H1 (cell line): Measurements from ENCODE around the gene ALPK3. TPM values are rescaled to one million over a fixed set of nuclear protein-coding genes. Genes with fewer than 3 reads are reported as not detected.

Experiments
- CTCF ChIA-PET: fragments of 300-600 bp; sonication (Branson Sonifier 250); formaldehyde crosslinking; loops from one replicate; lab custom pipeline; 2021; ENCODE audit not compliant: partially characterized antibody; lab: Charles Lee
- POLR2A ChIA-PET: fragments of 300-600 bp; sonication (Branson Sonifier 250); formaldehyde crosslinking; loops from one replicate; lab custom pipeline; 2021; ENCODE audit warnings: inconsistent platforms; ENCODE audit not compliant: partially characterized antibody; lab: Charles Lee
- DNase-seq, 2 experiments: peaks; one replicate each; pipeline versions ENCODE4 v3.0.0 to v3.0.0-alpha.2; 2010 to 2022; ENCODE audit warnings: low spot score in 2 of 2, low read depth in 1 of 2, mixed read lengths in 1 of 2
- FAIRE-seq: peaks from 2 replicates; lab custom pipeline; 2011; peaks lifted over from hg19 to GRCh38; lab: Jason Lieb, UNC
- H2AFZ ChIP-seq: 2 replicates; pipeline ENCODE4 v1.8.1; 2012; ENCODE audit warnings: low read length, inconsistent platforms
- H2AK5ac ChIP-seq: 2 replicates; pipeline ENCODE4 v1.6.1; 2013; ENCODE audit warnings: low read depth, low read length
- H2BK120ac ChIP-seq: replicated peaks from 2 replicates; pipeline ENCODE3; 2013; ENCODE audit warnings: low read depth, low read length, inconsistent platforms
- H2BK12ac ChIP-seq: 2 replicates; pipeline ENCODE4 v1.6.1; 2013; ENCODE audit warnings: low read depth, low read length
- H2BK15ac ChIP-seq: 2 replicates; pipeline ENCODE4 v1.6.1; 2013; ENCODE audit warnings: low read length
- H2BK20ac ChIP-seq: 2 replicates; pipeline ENCODE4 v1.6.1; 2013; ENCODE audit warnings: low read length
- H2BK5ac ChIP-seq: 2 replicates; pipeline ENCODE4 v1.6.1; 2013; ENCODE audit warnings: low read depth, low read length
- H3K14ac ChIP-seq: 2 replicates; pipeline ENCODE4 v1.6.1; 2013; ENCODE audit warnings: inconsistent platforms; ENCODE audit not compliant: insufficient read length
- H3K18ac ChIP-seq: 2 replicates; pipeline ENCODE4 v1.6.1; 2013; ENCODE audit warnings: low read length; ENCODE audit errors: extremely low read depth
- H3K23ac ChIP-seq: 2 replicates; pipeline ENCODE4 v1.6.1; 2013; ENCODE audit warnings: inconsistent platforms; ENCODE audit not compliant: insufficient read length
- H3K23me2 ChIP-seq: 2 replicates; pipeline ENCODE4 v1.6.1; 2013; ENCODE audit warnings: low read depth, low read length
- H3K27ac ChIP-seq: 2 replicates; pipeline ENCODE4 v1.6.1; 2011; ENCODE audit warnings: low read depth, low read length, inconsistent platforms
- H3K27me3 ChIP-seq, 4 experiments: replicated peaks in 1 of 4; 1 replicate in 1 of 4; 2 replicates in 3 of 4; pipeline versions ENCODE4 v1.6.1 to v1.8.1; 2011 to 2013; ENCODE audit warnings: low read length in 3 of 4, mild to moderate bottlenecking in 3 of 4, inconsistent platforms in 2 of 4, mixed read lengths in 2 of 4, moderate library complexity in 1 of 4; ENCODE audit not compliant: control insufficient read depth in 3 of 4, insufficient read depth in 3 of 4; ENCODE audit errors: extremely low read depth in 1 of 4
- H3K36me3 ChIP-seq, 4 experiments: 2 replicates each; pipeline versions ENCODE4 v1.6.1 to v1.8.1; 2011 to 2013; ENCODE audit warnings: mild to moderate bottlenecking in 4 of 4, low read length in 3 of 4, moderate library complexity in 2 of 4, control low read depth in 1 of 4, inconsistent platforms in 1 of 4; ENCODE audit not compliant: insufficient read depth in 4 of 4, control insufficient read depth in 2 of 4
- H3K4ac ChIP-seq: replicated peaks from 2 replicates; pipeline ENCODE3; 2013; ENCODE audit warnings: low read length, low read depth, mixed read lengths, inconsistent platforms; ENCODE audit not compliant: insufficient read length
- H3K4me1 ChIP-seq, 4 experiments: replicated peaks in 1 of 4; 1 replicate in 1 of 4; 2 replicates in 3 of 4; pipeline versions ENCODE4 v1.6.1 to v1.8.1; 2011 to 2013; ENCODE audit warnings: low read length in 3 of 4, inconsistent platforms in 2 of 4, mixed read lengths in 1 of 4; ENCODE audit not compliant: insufficient read depth in 4 of 4, control insufficient read depth in 3 of 4
- H3K4me2 ChIP-seq, 2 experiments: 2 replicates each; pipeline versions ENCODE4 v1.6.1 to v1.8.1; 2011 to 2013; ENCODE audit warnings: low read depth in 2 of 2, low read length in 2 of 2, control low read depth in 1 of 2, inconsistent platforms in 1 of 2, mild to moderate bottlenecking in 1 of 2; ENCODE audit not compliant: insufficient read depth in 1 of 2
- H3K4me3 ChIP-seq, 4 experiments: fragments of 200-600, 300-600 bp in 1 of 4; sonication (generic), shearing (Covaris generic), sonication (Bioruptor Twin) in 1 of 4; 2 replicates each; pipeline versions ENCODE4 v1.5.1 to v1.8.1; 2011 to 2016; ENCODE audit warnings: low read length in 4 of 4, low read depth in 3 of 4, control low read depth in 2 of 4, inconsistent platforms in 2 of 4, mild to moderate bottlenecking in 2 of 4, mixed read lengths in 1 of 4, moderate library complexity in 1 of 4; ENCODE audit not compliant: insufficient read depth in 2 of 4; ENCODE audit errors: extremely low read depth in 1 of 4
- H3K56ac ChIP-seq: replicated peaks from 2 replicates; pipeline ENCODE3; 2013; ENCODE audit warnings: low read depth, mild to moderate bottlenecking, mixed read lengths, low read length, inconsistent platforms; ENCODE audit not compliant: insufficient read length
- H3K79me1 ChIP-seq: 2 replicates; pipeline ENCODE4 v1.6.1; 2013; ENCODE audit warnings: low read depth, low read length, control low read depth
- H3K79me2 ChIP-seq, 2 experiments: 2 replicates each; pipeline versions ENCODE4 v1.6.1 to v1.8.1; 2012 to 2013; ENCODE audit warnings: low read length in 2 of 2, mild to moderate bottlenecking in 2 of 2, inconsistent platforms in 1 of 2; ENCODE audit not compliant: insufficient read depth in 2 of 2, control insufficient read depth in 1 of 2
- H3K9ac ChIP-seq, 4 experiments: replicated peaks in 1 of 4; 1 replicate in 1 of 4; 2 replicates in 3 of 4; pipeline versions ENCODE4 v1.6.1 to v1.8.1; 2011 to 2013; ENCODE audit warnings: low read depth in 3 of 4, low read length in 3 of 4, control low read depth in 2 of 4, mild to moderate bottlenecking in 2 of 4, moderate library complexity in 2 of 4, inconsistent platforms in 1 of 4; ENCODE audit errors: extremely low read depth in 1 of 4
- H3K9me3 ChIP-seq, 2 experiments: 2 replicates each; pipeline versions ENCODE4 v1.6.1 to v1.8.1; 2012 to 2013; ENCODE audit warnings: mild to moderate bottlenecking in 2 of 2, moderate library complexity in 2 of 2, control low read depth in 1 of 2, inconsistent platforms in 1 of 2, low read depth in 1 of 2, low read length in 1 of 2, mixed read lengths in 1 of 2; ENCODE audit not compliant: insufficient read depth in 2 of 2
- H4K20me1 ChIP-seq, 2 experiments: replicated peaks in 1 of 2; 2 replicates each; pipeline versions ENCODE3 to v1.8.1; 2011 to 2013; ENCODE audit warnings: inconsistent platforms in 2 of 2, low read length in 2 of 2, mild to moderate bottlenecking in 1 of 2; ENCODE audit not compliant: insufficient read depth in 2 of 2, control insufficient read depth in 1 of 2
- H4K5ac ChIP-seq: 2 replicates; pipeline ENCODE4 v1.6.1; 2013; ENCODE audit warnings: low read length, low read depth, mixed read lengths, inconsistent platforms; ENCODE audit not compliant: insufficient read length
- H4K8ac ChIP-seq: 2 replicates; pipeline ENCODE4 v1.8.0; 2013; ENCODE audit warnings: mild to moderate bottlenecking, moderate library complexity, low read length, inconsistent platforms; ENCODE audit not compliant: insufficient read depth; ENCODE audit errors: extremely low read depth
- H4K91ac ChIP-seq: replicated peaks from 2 replicates; pipeline ENCODE3; 2013; ENCODE audit warnings: low read length, mixed read lengths, inconsistent platforms; ENCODE audit not compliant: insufficient read length
- BACH1 ChIP-seq: IDR thresholded peaks from 2 replicates; pipeline ENCODE4 v1.6.1; 2012; ENCODE audit warnings: low read length, improper control_type of control experiment
- CEBPB ChIP-seq: IDR thresholded peaks from 2 replicates; pipeline ENCODE4 v1.6.1; 2012; ENCODE audit warnings: low read depth, low read length
- EZH2 ChIP-seq: fragments of 200-600 bp; sonication (generic); IDR thresholded peaks from 2 replicates; pipeline ENCODE4 v1.7.1; 2012; ENCODE audit warnings: low read depth, mild to moderate bottlenecking, moderate library complexity, low read length, inconsistent platforms; ENCODE audit not compliant: severe bottlenecking
- FOSL1 ChIP-seq: IDR thresholded peaks from 2 replicates; pipeline ENCODE4 v1.6.1; 2011; ENCODE audit warnings: mild to moderate bottlenecking, low read depth, low read length, moderate library complexity; ENCODE audit not compliant: insufficient read depth
- HDAC2 ChIP-seq, 2 experiments: fragments of 300-600 bp in 1 of 2; sonication (generic) in 1 of 2; IDR thresholded peaks; 2 replicates each; pipeline ENCODE4 v1.6.1; 2011 to 2012; ENCODE audit warnings: low read depth in 2 of 2, low read length in 2 of 2, mild to moderate bottlenecking in 2 of 2, moderate library complexity in 2 of 2, borderline replicate concordance in 1 of 2, inconsistent platforms in 1 of 2
- MAFK ChIP-seq: IDR thresholded peaks from 2 replicates; pipeline ENCODE4 v1.6.1; 2012; ENCODE audit warnings: low read depth, mild to moderate bottlenecking, improper control_type of control experiment, low read length
- NRF1 ChIP-seq: IDR thresholded peaks from 2 replicates; pipeline ENCODE4 v1.6.1; 2011; ENCODE audit warnings: mild to moderate bottlenecking, low read depth, low read length, improper control_type of control experiment
- POLR2A ChIP-seq, 2 experiments: IDR thresholded peaks; 1 replicate in 1 of 2; 2 replicates in 1 of 2; pipeline ENCODE4 v1.6.1; 2011; ENCODE audit warnings: low read depth in 2 of 2, low read length in 2 of 2, mild to moderate bottlenecking in 2 of 2; ENCODE audit errors: control extremely low read depth in 1 of 2
- RXRA ChIP-seq: IDR thresholded peaks from 2 replicates; pipeline ENCODE4 v1.6.1; 2011; ENCODE audit warnings: low read depth, mild to moderate bottlenecking, low read length, moderate library complexity; ENCODE audit not compliant: insufficient read depth
- WGBS, 2 experiments: shearing (Covaris generic) in 1 of 2; methylation state at CpG; one replicate each; pipeline versions ENCODE4 v1.1.6 to v1.1.7; 2013 to 2015; ENCODE audit warnings: low lambda C conversion rate in 2 of 2, mixed read lengths in 2 of 2, inconsistent platforms in 1 of 2, low coverage in 1 of 2, missing lambda C conversion rate in 1 of 2; ENCODE audit not compliant: insufficient replicate concordance in 2 of 2, insufficient coverage in 1 of 2, insufficient read length in 1 of 2; ENCODE audit errors: extremely low coverage in 1 of 2, missing lambda C conversion rate in 1 of 2; 5-methylcytosine and 5-hydroxymethylcytosine counted together
- polyA plus RNA-seq, 7 experiments: library from polyadenylated mRNA; depleted of rRNA in 3 of 7; stranded (reverse) in 5 of 7; unstranded in 2 of 7; fragments of >200 nt in 5 of 7; fragments of 200-250 nt in 2 of 7; gene quantifications; 1 replicate in 5 of 7; 2 replicates in 1 of 7; 4 replicates in 1 of 7; pipeline versions ENCODE4 v1.2.1 to v1.2.3, GENCODE V29; 2011 to 2013; ENCODE audit warnings: missing spikeins in 2 of 7, mixed read lengths in 2 of 7
- total RNA-seq: library from RNA; stranded (reverse); fragmentation: NEBNext Ultra II Directional; extraction: Animal tissue kit (Norgen Biotek cat#: 25700); gene quantifications from 2 replicates; pipeline ENCODE4 v1.2.1, GENCODE V29; 2021
- TF ChIP-seq, protein P1 (sequence below): IDR thresholded peaks from 2 replicates; pipeline ENCODE4 v1.6.1; 2011; ENCODE audit warnings: low read length, improper control_type of control experiment

The ALPK3 gene
- total and polyA plus RNA-seq, 2 of the 8 experiments (the other 6 are each of a cell fraction or from before 2014, with no cell fraction given): 4.4 to 19.2 TPM

- H3K4me3 ChIP-seq: no peak overlapping the region
Measured at GRCh38 chr15:84893607-84894006, 76.5 kb downstream of the ALPK3 start.

More at GRCh38 chr15:84893607-84894006, 76.5 kb downstream of the ALPK3 start:
- Histone ChIP-seq H3K4ac (no peak overlapping the region), H4K8ac (no peak overlapping the region), H3K4me1 (peaks cover 0 to 8% (median 1%) of the 10 kb centered on the region in 4 experiments; a peak in 4 of 7 replicates), H3K23me2 (no peaks in the 10 kb centered on the region), H4K91ac (no peak overlapping the region), H3K79me2 (no peaks in the 10 kb centered on the region), H3K36me3 (no peaks in the 10 kb centered on the region), H2BK12ac (no peak overlapping the region), H2AFZ (no peak overlapping the region), H3K18ac (no peak overlapping the region), H3K4me2 (no peak overlapping the region), H4K5ac (no peak overlapping the region), H3K27me3 (0 out of 7 replicates have a peak, but pooled peaks cover 0 to 3% (median 0%) of the 10 kb centered on the region in 4 experiments), H3K23ac (no peak overlapping the region), H4K20me1 (no peaks in the 10 kb centered on the region), H2BK20ac (no peak overlapping the region), H3K9me3 (no peaks in the 10 kb centered on the region), H3K27ac (no peak overlapping the region), H3K9ac (no peak overlapping the region), H3K79me1 (no peaks in the 10 kb centered on the region), H3K56ac (no peak overlapping the region), H2AK5ac (no peak overlapping the region), H2BK120ac (no peak overlapping the region), H2BK15ac (no peak overlapping the region), H2BK5ac (no peak overlapping the region), H3K14ac (no peak overlapping the region)
- ChIA-PET CTCF (interaction anchor here (0.7 to 1.1 kb wide), 3 partner anchors 27 to 44 kb away, joined by 3 read pairs; no protein-coding TSS in a partner anchor), POLR2A (no interaction called here)
- WGBS, 2 experiments: 81% methylated on average over 10 of the region's 10 CpGs; no CpG with 5 or more reads in 1 of the 2 experiments
- TF ChIP-seq, protein P1, sequence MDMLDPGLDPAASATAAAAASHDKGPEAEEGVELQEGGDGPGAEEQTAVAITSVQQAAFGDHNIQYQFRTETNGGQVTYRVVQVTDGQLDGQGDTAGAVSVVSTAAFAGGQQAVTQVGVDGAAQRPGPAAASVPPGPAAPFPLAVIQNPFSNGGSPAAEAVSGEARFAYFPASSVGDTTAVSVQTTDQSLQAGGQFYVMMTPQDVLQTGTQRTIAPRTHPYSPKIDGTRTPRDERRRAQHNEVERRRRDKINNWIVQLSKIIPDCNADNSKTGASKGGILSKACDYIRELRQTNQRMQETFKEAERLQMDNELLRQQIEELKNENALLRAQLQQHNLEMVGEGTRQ: no peak
- no peak for TF ChIP-seq MAFK
- TF ChIP-seq FOSL1: no peak
- TF ChIP-seq BACH1: no peak
- TF ChIP-seq POLR2A (IDR thresholded peaks at IDR 0.05; ENCODE audit: control extremely low read depth in 1 of 2, low read depth in 2 of 2, low read length in 2 of 2): no peak
- no peak for TF ChIP-seq RXRA
- TF ChIP-seq NRF1: no peak
- no peak for TF ChIP-seq HDAC2 (IDR thresholded peaks at IDR 0.05; ENCODE audit: borderline replicate concordance in 1 of 2, low read depth in 2 of 2, low read length in 2 of 2)
- TF ChIP-seq CEBPB: no peak
- no peak for TF ChIP-seq EZH2
- DNase-seq: no peak
- FAIRE-seq: no peak
